CD4-positive, alpha-beta T cell treated with Interleukin-6 at 100 ng/mL for 8 hours (primary cell): ENCODE data around the gene RORC.
A peak's percentile ranks its signal among the peaks of the same experiment; 100 is the strongest.
"Not testable (repeated sequence)": the region's sequence is repeated elsewhere in the genome, so short reads cannot be mapped to it uniquely, and the experiment has no call there.

Experiments
- DNase-seq: peaks from one replicate; pipeline ENCODE4 v3.0.0-alpha.2; 2020; ENCODE audit warnings: mixed read lengths, low spot score

The RORC gene

GRCh38 chr1:151805066-151805820 lies 26.4 kb downstream of the RORC start, which contains the start of gene LINGO4:
TSS of gene LINGO4 (minus strand) at chr1:151805419. CDS start at chr1:151802704, 2,715 bp downstream.
- DNase-seq, result no peak

DNA sequence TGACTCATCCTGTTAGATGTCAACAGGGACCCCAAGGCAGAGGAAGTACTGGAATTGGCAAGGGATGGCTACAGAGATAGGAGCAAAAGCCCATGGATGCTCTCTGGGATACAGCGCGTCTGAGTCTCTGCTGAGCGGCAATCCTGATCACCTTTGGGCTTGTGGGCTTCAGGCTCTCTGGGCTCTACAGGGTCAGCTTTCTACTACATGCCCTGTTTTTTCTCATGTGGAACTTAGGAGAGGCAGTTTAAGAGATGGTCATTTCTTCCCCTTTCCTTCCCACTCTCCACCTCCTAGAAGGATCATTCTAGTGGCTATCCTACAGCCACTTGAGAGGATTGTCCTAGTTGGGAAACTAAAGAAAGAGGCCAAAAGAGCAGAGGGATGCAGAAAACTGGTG lies 27.7 kb downstream of the RORC start:
- DNase-seq, result no peak

- no peak for DNase-seq
Observed at GRCh38 chr1:151803164-151803563, 28.4 kb downstream of the RORC start.

- DNase-seq, result no peak
Observed at GRCh38 chr1:151802372-151802771, 29.2 kb downstream of the RORC start.

DNA sequence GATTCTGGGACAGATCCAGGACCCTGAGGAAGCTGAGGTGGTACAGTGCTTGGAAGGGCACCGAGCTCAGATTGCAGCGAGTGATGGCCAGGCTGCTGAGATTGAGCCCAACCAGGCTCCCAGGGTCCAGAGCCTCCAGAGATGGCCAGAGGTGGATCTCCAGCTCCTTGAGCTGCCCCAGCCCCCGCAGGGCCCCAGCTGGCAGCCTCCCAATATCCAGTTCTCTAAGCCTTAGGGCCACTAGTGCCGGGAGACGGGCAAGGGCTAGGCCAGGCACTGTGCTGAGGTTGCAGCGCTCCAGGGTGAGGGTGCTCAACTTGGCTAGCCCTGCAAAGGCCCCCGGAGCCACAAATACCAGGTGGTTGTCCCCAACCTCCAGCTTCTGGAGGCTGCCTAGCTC lies 29.8 kb downstream of the RORC start:
- no peak for DNase-seq

DNA sequence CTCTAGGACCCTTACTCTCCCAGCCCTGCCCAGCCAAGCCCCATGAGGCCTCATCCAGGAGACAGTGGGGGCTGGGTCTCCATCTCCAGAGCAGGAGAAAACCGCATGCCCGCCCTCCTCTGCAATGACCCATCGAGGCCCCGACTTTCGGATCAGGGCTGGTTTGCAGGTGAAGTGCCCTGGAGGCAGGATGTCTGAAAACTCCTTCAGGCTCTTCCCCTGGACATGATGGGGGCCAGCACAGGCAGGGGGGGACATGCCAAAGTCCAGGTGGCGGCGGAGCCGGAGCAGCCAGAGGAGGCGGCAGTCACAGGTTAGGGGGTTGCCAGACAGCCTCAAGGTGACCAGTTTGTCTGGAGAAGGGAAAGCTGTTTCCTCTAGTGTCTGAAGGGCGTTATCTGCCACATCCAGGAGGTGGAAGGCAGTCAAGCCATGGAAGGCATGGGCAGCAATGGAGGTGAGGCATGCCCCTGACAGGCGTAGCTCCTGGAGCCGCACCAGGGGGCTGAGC lies 30.2 kb downstream of the RORC start:
- DNase-seq, result no peak

GRCh38 chr1:151800830-151801229 lies 30.8 kb downstream of the RORC start:
- DNase-seq, result no peak

DNA sequence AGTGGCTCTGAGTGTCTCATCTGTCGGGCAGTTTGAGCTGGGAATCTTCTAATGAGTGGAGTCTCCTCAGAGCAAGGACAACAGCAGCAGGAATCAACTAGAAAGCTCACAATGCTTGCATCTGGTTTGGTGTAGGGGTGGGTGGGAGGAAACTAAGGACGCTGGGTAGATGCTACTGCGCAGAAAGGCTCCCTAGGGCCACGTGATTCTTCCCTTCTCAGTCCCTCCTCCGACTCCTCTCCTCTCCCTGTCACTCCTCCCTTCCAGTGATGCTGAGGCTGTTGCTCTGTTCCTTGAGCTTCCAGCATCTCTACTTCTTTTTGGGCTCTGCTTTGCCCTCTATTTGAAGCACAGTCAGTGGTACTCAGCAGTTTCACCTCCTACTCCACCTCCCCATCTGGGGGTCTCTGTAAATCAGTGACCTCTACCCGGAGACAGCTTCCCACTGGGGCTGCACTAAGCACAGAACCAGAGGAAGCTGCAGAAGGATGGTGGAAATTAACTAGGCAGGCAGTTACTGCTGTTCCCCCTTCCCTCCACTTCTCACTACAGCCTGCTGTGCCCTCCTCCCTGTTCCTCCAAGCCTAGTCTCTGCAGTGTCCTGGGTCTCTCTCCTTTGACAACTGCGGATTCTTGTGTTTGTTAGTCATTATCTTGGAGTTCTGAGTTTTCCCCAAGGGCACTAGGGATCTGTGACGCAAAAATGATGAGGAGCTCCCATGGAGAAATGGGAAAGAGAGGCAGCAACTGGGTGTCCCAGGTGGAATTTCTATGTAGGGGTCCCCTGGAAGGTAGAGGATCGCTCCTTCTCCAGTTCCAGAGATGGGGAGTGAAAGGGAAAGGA lies 32.2 kb downstream of the RORC start:
- no peak for DNase-seq

DNA sequence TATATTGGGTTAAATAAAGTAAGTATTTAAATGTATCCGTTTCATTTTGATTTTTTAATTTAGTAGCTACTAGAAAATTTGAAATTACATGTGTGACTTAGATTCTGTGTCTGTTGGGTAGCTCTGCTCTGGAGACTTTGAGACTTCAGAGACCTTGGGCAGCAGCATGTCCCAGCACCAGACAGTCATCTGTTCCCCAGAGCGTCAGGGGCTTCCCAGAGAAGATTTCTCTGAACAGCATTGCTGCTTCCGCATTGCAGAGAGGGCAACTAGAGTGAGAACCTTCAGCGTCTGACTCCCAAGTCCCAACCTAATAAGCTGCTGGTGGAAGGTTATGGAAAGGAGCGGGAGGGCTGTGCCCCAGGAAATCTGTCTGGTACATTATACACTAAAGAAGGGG lies 33.0 kb downstream of the RORC start:
- DNase-seq, result no peak

- DNase-seq, result no peak
Observed at GRCh38 chr1:151790940-151791651, 40.5 kb downstream of the RORC start.

DNA sequence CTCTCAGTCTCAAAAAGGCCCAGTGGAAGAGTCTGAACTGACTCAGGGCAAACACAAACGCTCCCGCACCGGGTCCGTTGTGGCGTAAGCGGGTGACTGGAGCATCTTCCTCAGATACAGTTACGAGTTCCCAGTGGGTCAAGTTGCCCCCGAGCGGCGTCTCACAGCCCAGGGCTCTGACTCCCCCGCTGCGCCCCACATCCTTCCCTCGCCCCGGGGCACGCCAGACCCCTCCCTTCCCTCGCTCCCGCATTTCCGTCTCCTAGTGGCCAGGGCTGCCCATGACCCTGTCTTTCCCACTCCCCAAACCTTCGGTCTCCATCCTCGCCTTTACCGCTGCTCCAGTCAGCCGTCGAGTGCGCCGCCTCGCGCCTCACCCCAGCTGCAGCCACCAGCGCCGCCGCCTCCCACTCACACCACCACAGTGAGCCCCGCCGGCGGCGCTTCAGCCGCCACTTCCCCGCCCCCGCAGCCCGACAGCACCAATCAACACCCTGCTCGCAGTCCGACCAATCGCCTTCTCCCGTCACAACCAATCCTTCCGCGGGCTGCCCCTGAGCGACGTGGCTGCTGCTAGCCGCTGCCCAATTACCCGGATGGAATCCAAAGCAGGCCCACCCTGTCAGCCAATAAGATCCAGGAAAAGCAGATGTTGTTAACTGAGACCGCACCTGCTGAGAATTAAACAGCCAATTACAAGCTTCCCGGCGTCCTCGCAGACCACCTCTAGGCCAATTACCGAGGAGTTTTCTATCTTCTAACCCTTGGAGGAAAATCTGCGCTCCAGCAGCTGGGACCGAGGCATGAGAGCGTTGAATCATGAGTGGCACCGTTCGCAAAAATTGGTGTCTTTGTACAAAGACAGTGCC lies 41.3 kb downstream of the RORC start, which contains the start of gene TDRKH:
Gene TDRKH, minus strand, starts transcription at position 430 of the 869 bp plus-strand sequence. CDS start 7,478 bp downstream, outside the sequence.
- DNase-seq, result peak; percentile 99

- DNase-seq, result no peak
Observed at GRCh38 chr1:151787689-151788088, 43.9 kb downstream of the RORC start.

GRCh38 chr1:151783796-151784195 lies 47.8 kb downstream of the RORC start:
- DNase-seq, result no peak

GRCh38 chr1:151782741-151783140 lies 48.9 kb downstream of the RORC start:
- DNase-seq, result no peak

GRCh38 chr1:151782026-151782425 lies 49.6 kb downstream of the RORC start:
- not testable (repeated sequence) for DNase-seq

- DNase-seq, result not testable (repeated sequence)
Observed at GRCh38 chr1:151780736-151781135, 50.9 kb downstream of the RORC start.

- DNase-seq, result no peak
Observed at GRCh38 chr1:151779852-151780251, 51.8 kb downstream of the RORC start.

GRCh38 chr1:151777317-151777716 lies 54.3 kb downstream of the RORC start:
- no peak for DNase-seq

DNA sequence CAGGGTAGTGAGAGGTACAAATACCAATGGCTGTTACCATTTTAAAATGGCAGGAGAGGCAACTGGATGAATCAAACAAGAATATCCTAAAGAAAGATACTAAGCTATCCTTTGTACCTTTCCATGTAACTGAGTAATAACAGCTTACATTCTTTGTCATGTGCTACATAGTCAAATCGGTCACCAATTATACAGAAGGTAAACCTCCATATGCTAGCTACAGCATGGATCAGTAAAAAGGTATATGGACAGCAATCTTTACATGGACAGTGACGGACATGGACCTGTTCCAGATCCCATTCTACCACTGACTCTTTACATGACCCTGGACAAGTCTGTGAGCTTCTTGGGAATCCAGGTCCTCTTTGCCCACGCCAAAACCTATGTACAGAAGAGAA lies 54.9 kb downstream of the RORC start:
- DNase-seq, result no peak

DNA sequence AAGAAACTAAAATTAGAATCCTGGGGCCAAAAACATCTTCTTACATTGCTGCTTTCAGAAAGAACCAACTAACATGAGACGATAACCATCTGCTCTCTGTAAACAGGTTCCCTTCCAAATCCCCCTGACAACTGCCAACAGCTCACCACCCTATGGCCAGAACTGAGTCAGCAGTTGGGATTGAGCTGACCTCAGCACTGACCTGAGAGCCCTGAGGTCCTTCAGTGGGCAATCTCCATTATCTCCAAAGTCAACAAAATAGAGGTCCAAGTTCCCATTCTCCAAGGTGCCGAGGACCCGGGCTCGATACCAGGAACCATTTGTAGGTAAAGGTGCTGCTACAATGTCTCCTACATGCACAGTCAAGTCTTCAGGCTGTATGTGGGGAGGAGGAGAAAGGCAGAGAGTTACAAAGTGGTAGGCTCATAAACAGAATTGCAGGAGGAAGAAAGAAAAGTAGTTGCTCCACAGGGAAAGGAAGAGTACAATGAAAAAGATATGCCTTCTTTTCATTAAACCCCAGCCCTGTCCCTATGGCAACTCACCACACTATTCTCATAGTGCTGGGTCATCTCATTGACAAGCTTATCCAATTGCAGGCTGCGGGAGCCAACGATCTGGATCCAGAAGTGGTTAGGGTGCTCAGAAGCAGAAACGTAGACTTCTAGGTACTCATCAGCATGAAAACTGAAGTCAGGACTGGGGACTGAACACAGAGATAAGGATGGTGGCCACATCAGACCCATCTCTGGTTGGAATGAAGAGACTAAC lies 55.5 kb downstream of the RORC start:
- DNase-seq, result no peak
